HG03280 (cell line): Measurements from ENCODE around the gene SP7.

Experiments
- ATAC-seq: cut with Tn5 transposase; IDR thresholded peaks from one replicate; pipeline ENCODE4 v1.9.1; 2021; ENCODE audit warnings: mild to moderate bottlenecking, moderate library complexity; ENCODE audit not compliant: unreplicated experiment

The SP7 gene

DNA sequence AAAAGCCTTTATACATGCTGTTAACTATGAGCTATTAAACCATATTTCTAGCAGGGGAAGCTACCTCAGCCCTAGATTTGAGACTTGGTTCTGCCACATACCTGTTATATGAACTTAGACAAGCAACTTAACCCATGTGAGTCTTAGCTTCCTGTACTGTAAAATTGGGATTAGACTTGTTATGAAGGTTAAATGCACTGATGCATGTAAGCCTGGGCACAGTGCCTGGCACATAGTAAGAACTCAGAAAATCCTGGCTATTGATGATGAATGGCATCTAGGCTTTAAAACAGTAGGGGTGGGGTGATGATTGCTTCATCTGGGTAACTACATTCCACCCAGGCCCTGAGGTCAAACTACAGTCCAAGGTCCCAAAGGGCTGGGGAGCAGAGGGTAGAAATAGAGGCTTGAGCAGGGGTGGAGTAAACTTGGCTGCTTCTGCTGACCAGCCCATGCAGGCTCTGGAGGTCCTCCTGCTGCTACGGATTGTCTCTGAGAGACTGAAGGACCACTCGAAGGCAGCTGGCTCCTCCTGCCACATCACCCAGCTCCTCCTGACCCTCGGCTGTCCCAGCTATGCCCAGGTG, 56.8 kb downstream of the SP7 start:
- ATAC-seq = no peak

DNA sequence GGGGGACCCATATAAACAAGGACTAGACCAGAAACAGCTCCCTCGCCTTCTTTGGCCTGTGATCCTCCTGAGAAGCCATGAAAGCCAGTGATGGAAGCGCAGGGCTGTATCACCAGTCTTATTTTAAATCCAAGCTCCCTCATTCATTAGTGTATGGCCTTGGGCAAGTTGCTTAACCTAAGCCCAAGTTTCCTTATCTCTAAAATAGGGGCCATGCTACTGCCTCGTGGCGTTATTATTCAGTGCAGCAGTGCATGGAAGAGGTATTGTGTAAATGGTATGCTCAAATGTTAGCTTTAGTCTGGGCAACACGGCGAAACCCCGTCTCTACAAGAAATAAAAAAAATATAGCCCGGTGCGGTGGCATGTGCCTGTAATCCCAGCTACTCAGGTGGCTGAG, 58.2 kb downstream of the SP7 start:
- no peak for ATAC-seq
